Kidney epithelial cell (primary cell): ENCODE measurements around the gene PRKG1. TPM values are rescaled to one million over a fixed set of nuclear protein-coding genes. Genes with fewer than 3 reads are reported as not detected.

Experiments used
- DNase-seq: peaks from one replicate; pipeline ENCODE4 v3.0.0-alpha.2; 2010; ENCODE audit warnings: low read depth
- H3K27me3 ChIP-seq: 2 replicates; pipeline ENCODE4 v1.6.0; 2011; ENCODE audit warnings: low read length; ENCODE audit not compliant: control insufficient read depth, insufficient read depth
- H3K36me3 ChIP-seq: 2 replicates; pipeline ENCODE4 v1.5.1; 2011; ENCODE audit warnings: low read length; ENCODE audit not compliant: control insufficient read depth, insufficient read depth
- H3K4me3 ChIP-seq: 2 replicates; pipeline ENCODE4 v1.5.1; 2011; ENCODE audit warnings: low read depth, mild to moderate bottlenecking, control low read depth, low read length
- total RNA-seq: library from RNA; depleted of rRNA; stranded (reverse); fragments of >200 nt; gene quantifications from 2 replicates; pipeline ENCODE4 v1.2.3, GENCODE V29; 2015
- TF ChIP-seq, protein P1 (sequence below): IDR thresholded peaks from 2 replicates; pipeline ENCODE4 v1.5.1; 2011; ENCODE audit warnings: mild to moderate bottlenecking, moderate library complexity, low read length, control low read depth, inconsistent platforms; ENCODE audit not compliant: insufficient read depth, poor library complexity, severe bottlenecking

PRKG1 gene
- total RNA-seq, 1 donor from 2014 or later, result 1.3 TPM

GRCh38 chr10:51878695-51879094 lies 804.4 kb downstream of the PRKG1 start:
- no peaks in the 10 kb centered on the region for H3K36me3 ChIP-seq
- DNase-seq, result no peak
- H3K27me3 ChIP-seq, result no peaks in the 10 kb centered on the region
- no peak overlapping the region for H3K4me3 ChIP-seq
- TF ChIP-seq, protein P1, sequence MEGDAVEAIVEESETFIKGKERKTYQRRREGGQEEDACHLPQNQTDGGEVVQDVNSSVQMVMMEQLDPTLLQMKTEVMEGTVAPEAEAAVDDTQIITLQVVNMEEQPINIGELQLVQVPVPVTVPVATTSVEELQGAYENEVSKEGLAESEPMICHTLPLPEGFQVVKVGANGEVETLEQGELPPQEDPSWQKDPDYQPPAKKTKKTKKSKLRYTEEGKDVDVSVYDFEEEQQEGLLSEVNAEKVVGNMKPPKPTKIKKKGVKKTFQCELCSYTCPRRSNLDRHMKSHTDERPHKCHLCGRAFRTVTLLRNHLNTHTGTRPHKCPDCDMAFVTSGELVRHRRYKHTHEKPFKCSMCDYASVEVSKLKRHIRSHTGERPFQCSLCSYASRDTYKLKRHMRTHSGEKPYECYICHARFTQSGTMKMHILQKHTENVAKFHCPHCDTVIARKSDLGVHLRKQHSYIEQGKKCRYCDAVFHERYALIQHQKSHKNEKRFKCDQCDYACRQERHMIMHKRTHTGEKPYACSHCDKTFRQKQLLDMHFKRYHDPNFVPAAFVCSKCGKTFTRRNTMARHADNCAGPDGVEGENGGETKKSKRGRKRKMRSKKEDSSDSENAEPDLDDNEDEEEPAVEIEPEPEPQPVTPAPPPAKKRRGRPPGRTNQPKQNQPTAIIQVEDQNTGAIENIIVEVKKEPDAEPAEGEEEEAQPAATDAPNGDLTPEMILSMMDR, result no peak

DNA sequence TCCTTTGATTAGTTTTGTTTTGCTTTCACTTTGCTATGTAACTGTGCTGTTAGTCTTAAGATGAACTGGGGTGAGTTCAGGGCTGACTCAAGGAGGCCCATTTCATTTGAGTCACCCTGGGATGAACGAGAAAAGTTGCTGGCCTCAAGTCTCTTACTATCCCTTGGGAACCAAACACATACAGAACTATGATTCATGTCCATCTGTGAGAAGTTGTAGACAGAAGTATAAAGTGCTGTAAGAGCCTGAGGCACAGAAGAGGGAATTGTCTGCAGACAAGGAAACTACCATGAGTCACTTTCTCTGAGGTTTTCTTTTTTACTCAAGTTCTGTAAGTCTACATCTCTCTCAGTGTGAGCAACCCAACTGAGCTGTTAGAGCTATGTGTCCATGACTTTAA lies 805.0 kb downstream of the PRKG1 start:
- DNase-seq, result peak; percentile 95
- no peaks in the 10 kb centered on the region for H3K36me3 ChIP-seq
- TF ChIP-seq, protein P1, result no peak
- H3K4me3 ChIP-seq, result no peak overlapping the region
- no peaks in the 10 kb centered on the region for H3K27me3 ChIP-seq

GRCh38 chr10:51881213-51881612 lies 806.9 kb downstream of the PRKG1 start:
- TF ChIP-seq, protein P1, result no peak
- no peak for DNase-seq
- Histone ChIP-seq H3K4me3 (no peak overlapping the region), H3K36me3 (no peaks in the 10 kb centered on the region), H3K27me3 (no peaks in the 10 kb centered on the region)

- no peaks in the 10 kb centered on the region for H3K27me3 ChIP-seq
- DNase-seq, result no peak
- H3K36me3 ChIP-seq, result no peaks in the 10 kb centered on the region
- TF ChIP-seq, protein P1, result no peak
- H3K4me3 ChIP-seq, result no peak overlapping the region
Observed at GRCh38 chr10:51886438-51887068, 812.3 kb downstream of the PRKG1 start.

- DNase-seq, result no peak
- TF ChIP-seq, protein P1, result no peak
Observed at GRCh38 chr10:51888263-51888662, 814.0 kb downstream of the PRKG1 start.

GRCh38 chr10:51892313-51892712 lies 818.0 kb downstream of the PRKG1 start:
- H3K27me3 ChIP-seq, result no peaks in the 10 kb centered on the region
- H3K4me3 ChIP-seq, result no peak overlapping the region
- TF ChIP-seq, protein P1, result no peak
- no peak for DNase-seq
- no peaks in the 10 kb centered on the region for H3K36me3 ChIP-seq

More at GRCh38 chr10:51888263-51888662, 814.0 kb downstream of the PRKG1 start:
- no peak overlapping the region for H3K4me3 ChIP-seq
- no peaks in the 10 kb centered on the region for H3K27me3 ChIP-seq
- no peaks in the 10 kb centered on the region for H3K36me3 ChIP-seq
